HG03571 (cell line): Measurements from ENCODE around the gene SLC12A7.
"Not testable (repeated sequence)": the region's sequence is repeated elsewhere in the genome, so short reads cannot be mapped to it uniquely, and the experiment has no call there.

Experiments
- ATAC-seq: cut with Tn5 transposase; IDR thresholded peaks from one replicate; pipeline ENCODE4 v1.9.1; 2021; ENCODE audit not compliant: unreplicated experiment

Gene SLC12A7

DNA sequence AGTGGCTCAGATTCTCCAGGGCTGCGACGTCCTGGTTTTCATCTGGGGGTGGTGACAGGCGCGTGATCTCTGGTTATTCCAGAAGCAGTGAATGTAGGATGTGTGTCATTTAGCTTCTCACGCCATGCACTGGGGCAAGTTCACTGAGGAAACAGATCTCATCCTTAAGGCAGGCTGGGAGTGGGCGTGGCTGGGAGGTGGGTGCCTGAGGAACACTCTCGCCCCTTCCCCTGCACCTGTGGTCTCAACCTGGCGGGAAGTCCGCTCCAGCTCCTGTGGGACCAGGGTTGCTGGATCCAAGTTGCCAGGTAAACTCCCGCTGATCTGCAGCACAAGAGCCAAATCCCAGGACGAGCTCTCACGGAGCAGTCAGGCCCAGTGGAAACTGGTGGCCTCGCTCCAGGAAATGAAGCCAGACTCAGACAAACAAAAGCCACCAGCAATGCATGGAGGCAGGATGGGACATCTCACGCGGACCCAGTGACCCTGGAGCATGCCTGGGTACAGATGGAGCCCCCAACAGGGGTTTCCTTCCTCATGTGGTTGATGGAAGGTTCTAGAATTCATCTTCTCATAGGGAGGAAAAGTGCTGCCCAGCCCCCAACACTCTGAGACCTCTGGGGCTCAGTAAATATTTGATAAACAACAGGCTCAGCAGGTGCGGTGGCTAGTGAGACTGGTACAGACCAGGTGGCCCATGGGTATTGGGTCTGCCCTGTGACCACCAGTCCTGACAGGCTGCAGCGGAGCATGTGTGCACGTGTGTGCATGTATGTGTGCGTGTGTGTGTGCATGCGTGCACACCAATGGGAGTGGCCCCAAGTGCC, 16.3 kb upstream of the SLC12A7 start:
- no peak for ATAC-seq

DNA sequence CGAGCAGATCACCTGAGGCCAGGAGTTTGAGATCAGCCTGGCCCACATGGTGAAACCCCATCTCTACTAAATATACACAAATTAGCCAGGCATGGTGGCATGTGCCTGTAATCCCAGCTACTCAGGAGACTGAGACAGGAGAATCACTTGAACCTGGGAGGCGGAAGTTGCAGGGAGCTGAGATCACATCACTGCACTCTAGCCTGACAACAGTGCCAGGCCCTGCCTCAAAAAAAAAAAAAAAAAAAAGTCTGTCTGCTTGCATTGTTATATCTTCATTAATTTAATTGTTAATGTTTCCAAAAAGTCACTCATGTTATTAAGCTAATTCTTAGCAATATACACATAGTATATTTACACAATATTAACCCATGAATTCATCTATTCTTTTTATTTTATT, 13.8 kb upstream of the SLC12A7 start:
- ATAC-seq: not testable (repeated sequence)

DNA sequence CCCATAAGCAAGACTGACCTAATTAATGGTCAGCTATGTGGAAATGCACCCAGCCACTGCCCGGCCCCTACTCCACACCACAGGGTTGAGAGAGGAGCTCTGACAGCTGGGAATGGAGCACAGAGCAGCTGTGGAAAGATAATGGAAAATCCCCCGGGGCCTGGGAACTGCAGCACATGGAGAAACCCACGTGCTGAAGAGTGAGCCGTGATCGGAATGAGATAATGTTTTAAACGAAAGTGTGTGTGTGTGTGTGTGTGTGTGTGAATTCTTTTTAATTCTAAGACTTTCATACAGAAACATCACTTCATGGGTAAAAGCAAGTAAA, 13.1 kb upstream of the SLC12A7 start:
- ATAC-seq: no peak

DNA sequence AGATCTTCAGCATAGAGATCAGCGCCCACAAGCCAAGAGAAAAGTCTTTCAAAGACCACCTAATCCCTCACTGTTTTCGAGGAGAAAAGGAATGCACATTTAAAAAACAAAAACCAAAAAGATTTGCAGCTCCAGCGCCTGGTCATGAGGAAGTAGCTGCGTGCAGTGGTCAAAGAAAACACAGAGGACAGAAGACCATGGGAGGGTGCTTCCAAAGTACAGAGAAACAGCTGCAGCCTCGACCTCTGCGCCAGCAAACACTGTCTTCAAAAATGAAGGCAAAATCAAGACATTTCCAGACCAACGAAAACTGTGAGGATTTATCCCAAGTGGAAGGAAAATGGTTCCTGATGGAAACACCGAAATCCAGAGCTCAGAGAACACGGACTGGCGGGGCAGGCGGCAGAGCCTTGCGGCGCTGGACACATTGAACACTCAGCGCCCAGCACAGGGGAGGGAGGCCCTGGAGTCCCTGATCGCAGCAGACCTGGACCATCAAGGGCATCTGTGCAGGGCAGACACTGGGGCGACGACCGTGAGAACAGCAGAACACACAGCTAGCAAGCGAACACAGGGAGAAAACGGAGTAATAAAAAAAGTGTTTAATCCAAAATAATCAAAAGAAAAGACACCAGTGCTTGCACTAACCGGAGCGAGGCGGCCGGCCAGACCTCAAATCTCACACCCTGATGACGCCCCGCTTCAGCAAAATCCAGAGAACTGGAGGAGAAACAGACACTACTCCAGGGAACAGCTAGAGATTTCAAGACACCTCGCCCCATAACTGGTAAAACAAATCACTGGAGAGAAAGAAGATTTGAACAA, 12.6 kb upstream of the SLC12A7 start:
- no peak for ATAC-seq

DNA sequence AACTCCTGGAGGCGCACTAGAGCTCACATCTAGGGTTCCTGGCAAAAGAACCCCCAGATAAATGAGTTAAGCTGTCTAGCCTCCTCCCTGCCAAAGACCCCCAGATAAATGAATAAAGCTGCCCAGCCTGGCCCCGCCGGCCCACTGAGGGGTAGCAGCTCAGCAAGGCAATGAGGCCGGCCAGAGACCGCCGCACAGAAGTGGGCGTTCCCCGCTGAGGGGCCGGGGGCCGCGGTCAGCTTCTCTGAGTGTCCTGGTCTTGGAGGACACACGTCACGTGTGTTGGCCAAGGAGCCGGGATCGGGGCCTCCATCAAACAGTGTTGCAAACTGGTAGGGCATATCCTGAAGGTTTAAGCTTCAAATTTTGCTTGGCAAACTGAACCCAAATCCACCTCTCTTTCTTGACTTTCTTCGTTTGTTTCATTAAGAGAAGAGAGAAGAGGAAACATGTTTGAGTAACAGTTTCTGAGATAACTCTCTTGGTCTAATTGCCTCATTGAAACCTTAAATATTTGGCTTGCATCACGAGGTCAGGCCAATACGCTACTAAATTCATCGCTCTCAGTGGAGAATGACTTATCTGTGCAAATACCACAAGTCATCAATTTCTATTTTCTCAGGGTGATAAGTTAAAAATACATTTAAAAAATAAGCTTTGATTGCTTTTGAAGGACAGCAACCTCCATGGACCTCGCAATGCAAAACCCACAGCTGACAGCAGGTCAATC, 11.7 kb upstream of the SLC12A7 start:
- no peak for ATAC-seq

DNA sequence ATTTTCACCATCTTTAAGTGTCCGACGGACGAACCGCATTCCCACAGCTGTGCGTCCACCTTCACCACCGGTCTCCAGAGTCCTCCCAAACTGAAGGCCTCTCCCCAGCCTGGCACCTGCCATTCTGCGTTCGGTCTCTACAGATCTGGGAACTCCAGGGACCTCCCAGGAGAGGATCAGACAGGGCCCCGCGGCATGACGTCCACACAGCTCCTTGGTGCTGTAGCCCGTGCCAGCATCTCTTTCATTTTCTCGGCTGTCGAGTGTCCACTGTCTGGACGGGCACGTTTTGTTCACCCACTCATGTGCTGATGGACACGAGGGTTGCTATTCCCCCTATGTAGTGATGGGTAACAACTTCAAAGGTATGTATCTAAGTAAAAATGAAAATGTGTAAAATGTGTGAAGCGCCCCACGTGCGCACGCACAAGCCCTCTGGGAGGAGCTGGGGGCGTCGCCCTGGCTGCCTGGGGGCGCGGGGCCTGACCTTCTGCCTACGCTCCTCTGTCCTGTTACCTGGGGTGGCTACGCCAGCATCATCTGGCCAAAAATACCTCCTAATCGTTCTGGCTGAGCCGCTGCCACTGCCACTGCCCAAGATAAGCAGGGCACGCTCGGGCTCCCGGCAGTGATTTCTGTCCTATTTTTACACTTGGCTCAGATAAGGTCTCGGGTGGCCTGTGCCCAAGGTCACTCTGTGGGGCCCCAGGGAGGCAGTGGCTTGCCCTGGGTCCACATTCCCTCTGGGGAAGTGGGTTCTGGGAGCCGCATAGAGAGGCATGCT, 10.8 kb upstream of the SLC12A7 start:
- no peak for ATAC-seq

DNA sequence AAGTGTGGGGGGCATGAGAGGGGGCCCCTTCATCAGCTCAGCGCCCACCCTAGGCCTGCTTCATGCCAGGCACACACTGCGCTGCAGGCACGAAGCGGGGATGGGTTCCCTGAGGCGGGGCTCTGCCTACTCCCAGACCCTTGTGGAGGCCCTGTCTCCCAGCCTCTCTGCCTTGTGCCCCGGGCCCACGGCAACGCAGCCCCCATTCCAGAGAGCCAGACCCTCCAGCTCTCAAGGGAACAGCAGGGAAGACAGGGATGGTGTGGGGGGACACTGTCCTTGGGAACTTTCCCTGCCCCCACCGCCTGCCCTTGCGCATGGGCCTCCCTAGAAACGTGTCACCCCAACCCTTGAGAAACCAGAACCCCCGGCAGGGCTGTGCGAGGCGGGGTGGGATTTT, 10.0 kb upstream of the SLC12A7 start:
- ATAC-seq: no peak

DNA sequence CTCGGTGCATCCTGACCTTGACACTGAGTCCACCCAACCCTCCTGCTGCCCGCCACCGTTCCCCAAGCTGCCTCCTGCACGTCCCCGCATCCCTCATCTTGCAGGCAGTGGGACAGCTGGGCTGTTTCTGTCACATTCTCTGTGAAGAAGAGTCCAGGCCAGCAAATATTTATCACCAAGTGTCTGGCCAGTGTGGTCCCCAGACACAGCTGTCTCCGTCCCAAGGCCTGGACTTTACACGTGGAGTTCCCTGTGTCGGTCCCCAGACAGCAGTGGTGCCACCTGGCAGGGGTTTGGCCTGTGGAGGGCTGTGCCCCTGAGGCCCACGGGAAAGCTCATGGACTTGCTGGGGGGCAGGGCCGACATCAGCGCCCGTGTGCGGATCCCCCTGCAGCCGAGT, 9.2 kb upstream of the SLC12A7 start:
- no peak for ATAC-seq

DNA sequence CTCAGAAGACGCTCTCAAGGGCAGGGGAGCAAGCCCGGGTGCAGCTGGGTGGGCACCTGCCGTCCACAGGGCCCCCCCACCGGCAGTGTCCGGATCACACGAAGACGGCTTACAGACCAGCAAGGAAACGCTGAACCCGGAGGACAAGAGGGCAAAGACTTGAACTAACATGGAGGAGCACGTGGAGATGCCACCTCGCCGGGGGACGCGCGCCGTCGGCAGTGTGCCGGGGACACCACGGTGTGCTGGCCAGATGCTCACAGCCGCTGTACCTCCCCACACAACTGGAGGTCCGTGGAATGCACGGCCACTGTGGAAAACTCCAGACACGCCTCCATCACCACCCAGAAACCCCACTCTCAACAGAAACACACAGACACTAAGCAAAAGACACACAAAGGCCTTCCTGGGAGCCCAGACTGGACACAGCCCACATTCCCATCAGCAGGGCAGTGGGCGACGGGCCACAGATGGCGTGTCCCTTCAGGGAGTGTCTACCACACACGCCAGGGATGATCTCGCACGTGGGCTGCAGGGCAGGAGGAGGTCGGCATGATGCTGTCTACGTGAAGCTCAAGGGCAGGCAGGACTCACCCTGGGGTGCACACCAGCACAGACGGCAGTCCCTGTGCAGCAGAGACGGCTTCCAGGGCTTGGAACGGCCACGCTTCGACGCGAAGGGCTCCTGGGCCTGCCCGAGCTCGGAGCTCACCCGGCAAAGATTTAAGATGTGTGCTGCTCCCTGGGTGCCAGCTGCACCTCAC, 8.6 kb upstream of the SLC12A7 start:
- no peak for ATAC-seq

DNA sequence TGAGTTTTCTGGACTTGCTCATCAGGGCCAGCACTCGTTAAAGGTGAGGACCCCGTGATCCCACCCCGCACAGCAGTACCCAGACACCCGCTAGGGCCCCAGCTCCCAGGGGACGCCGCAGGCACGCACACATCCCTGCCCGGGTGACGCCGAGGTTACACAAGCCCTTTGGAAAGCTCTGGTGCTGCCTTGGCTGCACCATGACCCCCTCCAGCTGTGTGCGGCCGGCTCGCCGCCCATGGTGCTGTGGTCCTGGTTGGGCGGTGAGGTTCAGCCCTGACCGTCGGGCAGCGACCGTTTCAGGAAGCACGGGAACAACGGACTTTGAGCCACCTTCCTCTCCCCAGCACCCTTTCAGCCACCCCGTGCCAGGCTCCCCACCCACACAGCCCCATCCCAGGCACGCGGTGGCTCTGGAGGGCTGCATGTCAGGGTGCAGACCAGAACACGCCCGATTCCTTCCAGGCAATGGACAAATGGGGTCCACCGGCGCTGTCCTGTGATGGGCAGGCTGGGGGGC, 7.5 kb upstream of the SLC12A7 start:
- ATAC-seq: no peak

DNA sequence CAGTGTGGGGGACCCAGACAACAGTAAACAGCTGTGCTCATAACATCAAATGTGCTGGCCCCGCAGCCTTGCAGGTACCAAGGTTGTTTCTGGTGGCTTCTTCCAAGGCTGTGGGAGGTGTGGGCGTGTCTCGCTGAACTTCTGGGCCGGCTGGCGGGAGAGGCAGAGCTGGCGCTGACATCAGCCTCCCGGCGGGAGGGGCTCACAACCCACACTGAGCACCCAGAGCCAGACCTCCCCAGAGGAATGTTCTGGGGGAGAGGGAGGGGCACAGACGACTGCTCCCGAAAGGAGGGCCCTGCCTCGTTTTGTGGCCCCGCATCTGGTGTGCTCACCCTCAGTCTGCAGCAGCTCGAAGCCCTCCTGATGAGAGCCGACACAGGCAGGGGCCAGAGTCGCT, 6.9 kb upstream of the SLC12A7 start:
- no peak for ATAC-seq

DNA sequence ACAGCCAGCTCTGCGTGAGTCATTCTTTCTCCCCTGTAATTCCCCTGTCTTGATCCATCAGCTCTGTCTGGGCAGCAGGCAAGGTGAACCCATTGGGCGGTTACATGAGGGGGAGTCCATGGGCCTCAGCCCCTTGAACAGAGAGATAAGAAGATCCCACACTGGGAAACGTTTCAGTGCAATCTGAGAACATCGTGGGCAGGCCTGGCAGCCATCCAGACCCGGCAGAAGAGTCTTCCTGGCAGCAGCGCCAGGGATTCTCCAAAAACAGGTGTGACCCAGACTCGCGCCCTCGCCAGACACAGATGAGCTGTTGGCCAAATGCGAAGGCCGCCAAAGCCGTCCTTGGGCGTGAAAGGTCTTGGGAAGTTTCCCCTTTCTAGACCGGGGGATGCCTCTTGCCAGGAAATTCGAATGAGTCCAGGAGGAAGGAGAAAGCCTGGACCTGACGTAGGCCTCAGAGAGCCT, 6.4 kb upstream of the SLC12A7 start:
- ATAC-seq: no peak

DNA sequence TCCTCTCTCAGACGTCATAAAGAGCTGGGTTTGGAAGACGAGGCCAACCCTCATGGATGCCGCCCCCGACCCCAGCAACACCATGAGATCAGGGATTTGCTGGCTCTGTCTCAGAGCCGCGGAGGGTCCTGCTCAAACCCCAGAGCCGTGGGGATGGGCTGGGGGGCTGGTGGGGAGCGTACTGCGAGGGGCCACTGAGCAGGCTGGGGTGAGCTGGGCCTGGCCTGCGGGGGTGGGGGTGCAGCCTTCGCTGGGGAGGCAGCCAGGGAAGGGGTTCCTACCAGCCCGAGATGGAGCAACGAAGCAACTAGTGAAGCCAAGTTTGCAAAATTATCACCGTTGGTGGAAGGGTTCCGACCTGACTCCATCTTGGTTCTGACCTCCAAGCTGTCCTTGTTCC, 5.1 kb upstream of the SLC12A7 start:
- ATAC-seq: no peak

DNA sequence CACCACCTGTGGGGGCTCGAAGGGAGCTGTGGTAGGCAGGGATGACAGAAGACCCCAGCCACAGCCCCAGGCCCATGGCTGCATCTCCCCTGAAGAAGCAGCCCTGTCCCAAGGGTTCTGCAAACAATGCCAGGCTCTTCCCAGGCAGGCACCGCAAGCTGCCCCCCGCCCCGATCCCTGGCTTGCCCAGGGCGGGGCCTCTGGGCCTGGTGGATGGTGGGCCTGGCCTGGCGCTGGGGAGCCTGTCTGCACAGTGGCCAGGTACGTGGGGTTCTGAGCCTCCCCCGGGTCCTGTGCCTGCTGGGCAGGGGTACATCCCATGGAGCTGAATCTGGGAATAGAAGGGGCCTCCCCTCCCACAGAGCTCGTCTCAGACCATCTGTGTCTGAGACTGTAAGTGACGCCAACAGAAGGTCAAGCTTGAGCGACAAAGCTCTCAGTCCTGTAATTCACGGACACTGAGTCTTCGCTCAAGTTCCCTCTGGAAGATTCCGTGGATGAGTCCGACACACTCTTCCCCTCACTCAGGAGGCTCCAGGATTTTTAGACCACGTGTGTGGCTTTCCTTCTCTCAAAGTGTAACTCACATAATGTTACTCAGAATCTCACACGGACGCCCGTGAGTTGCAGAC, 4.4 kb upstream of the SLC12A7 start:
- no peak for ATAC-seq

DNA sequence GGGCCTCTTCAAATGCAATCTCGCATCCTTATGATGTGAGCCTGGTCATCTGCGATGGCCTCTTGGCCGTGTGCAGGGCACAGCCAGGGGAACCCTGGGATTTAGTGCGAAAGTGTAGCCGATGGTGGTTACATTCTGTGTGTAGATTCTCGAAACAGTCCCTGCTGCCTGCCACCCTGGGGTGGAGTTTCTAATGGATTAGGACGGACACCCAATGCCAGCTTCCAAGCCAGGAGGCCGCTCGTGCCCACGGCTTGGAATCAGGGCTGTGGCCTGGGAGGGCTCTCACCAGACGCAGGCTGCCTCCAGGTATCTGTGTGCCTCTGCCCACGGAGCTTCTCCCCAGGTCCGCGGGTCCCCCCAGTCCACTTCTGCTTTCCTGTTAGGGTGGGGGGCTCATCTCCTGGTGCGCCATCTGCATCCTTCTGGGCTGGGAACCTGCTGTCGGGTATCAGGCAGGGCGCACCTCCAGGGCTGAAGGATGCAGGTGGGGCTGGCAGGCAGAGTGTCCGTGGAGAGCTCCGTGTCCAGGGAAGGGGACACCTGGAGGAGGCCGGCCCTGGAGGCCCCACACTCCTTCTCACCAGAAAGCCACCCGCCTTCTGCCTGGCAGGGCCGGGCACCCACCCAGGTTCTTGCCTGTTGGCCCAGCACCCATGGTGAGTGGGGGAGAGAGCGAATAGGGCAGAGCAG, 3.4 kb upstream of the SLC12A7 start:
- no peak for ATAC-seq

DNA sequence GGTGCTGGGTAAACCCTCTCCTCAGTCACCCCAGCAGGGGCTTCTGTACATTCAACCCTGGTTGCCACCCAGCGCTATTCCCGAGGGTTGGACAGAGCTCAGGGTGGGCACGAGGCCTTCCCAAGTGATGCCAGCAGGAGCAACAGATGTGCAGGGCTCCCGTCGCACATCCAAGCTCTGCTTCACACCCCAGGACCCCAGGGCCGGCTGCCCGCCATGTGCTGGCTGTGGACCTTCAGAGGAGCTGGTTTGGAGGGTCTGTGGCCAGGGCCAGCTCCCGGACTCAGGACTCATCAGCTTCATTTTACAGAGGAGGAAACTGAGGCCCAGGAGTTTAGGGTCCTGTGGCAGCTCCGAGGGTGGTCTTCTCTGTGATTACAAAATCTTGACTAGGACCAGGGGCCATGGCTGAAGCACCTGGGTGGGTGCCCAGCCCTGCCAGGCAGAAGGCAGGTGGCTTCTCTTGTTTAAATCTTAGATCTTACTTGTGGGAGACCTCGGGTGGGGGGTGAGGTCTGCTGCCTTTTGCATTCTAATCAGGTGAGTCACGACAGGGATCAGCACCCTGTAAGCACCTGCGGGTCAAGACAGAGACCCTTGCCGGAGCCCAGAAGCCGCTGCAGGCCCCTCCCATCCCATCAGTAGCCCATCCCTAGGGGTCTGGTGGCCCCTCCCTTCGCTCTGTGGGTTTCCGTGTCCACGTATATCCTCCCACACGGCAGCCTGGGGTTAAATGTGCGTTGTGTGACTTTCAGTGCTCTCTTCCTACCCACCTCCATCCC, 2.1 kb upstream of the SLC12A7 start:
- ATAC-seq: no peak

DNA sequence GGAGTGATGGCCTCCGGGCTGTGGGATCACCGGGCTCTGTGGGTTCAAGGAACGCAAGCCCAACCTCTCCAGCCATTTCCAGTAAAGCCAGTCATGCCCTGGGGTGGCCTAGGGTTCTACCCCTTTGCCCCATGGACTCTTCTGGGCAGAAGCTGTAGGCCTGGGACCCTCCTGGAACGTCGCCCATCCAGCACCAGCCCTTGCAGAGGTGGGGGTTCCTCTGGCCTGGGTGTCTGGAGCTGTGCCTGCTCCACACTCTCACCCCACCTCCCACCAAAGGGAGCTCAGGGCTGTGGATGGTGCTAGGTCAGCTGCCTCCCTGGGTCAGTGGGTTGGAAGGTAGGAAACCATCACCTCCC, 1.4 kb upstream of the SLC12A7 start:
- no peak for ATAC-seq
